HPDE6-E6E7 (cell line): Measurements from ENCODE around the gene ZNF891.
A peak's percentile ranks its signal among the peaks of the same experiment; 100 is the strongest.

Experiments
- DNase-seq: peaks from one replicate; pipeline ENCODE4 v3.0.0; 2011; ENCODE audit warnings: missing footprints; ENCODE audit errors: extremely low spot score

ZNF891 gene

GRCh38 chr12:133130038-133130807 is at the start of gene ZNF891, which contains the start of gene ZNF10:
Gene ZNF891 (minus strand): TSS chr12:133130274. CDS start chr12:133121918, 8,356 bp downstream.
Gene ZNF10 (plus strand): TSS chr12:133130627. CDS start chr12:133144493, 13,866 bp downstream.
- peak; percentile 71 for DNase-seq

- DNase-seq: no peak
These were observed 44.8 kb upstream of the ZNF891 start for GRCh38 chr12:133174901-133175300.

- no peak for DNase-seq
These were observed 42.4 kb upstream of the ZNF891 start for GRCh38 chr12:133172491-133172890.

GRCh38 chr12:133165776-133166175 is 35.7 kb upstream of the ZNF891 start:
- DNase-seq: peak; percentile 10

- DNase-seq: no peak
These were observed 26.1 kb upstream of the ZNF891 start for GRCh38 chr12:133156125-133156690.

GRCh38 chr12:133145981-133146380 is 15.9 kb upstream of the ZNF891 start:
- DNase-seq: no peak

GRCh38 chr12:133135747-133136146 is 5.7 kb upstream of the ZNF891 start:
- no peak for DNase-seq

- peak; percentile 3 for DNase-seq
These were observed 694 bp upstream of the ZNF891 start for GRCh38 chr12:133130808-133131128.

- peak; percentile 26 for DNase-seq
These were observed 571 bp downstream of the ZNF891 start for GRCh38 chr12:133129368-133130037.

- no peak for DNase-seq
These were observed 5.4 kb downstream of the ZNF891 start for GRCh38 chr12:133124674-133125073.

GRCh38 chr12:133120385-133121191 is 9.5 kb downstream of the ZNF891 start:
- DNase-seq: no peak

- DNase-seq: no peak
These were observed 21.9 kb downstream of the ZNF891 start for GRCh38 chr12:133108150-133108549.

- no peak for DNase-seq
These were observed 23.0 kb downstream of the ZNF891 start for GRCh38 chr12:133107121-133107520.

GRCh38 chr12:133106253-133106652 is 23.8 kb downstream of the ZNF891 start:
- no peak for DNase-seq

- DNase-seq: no peak
These were observed 24.5 kb downstream of the ZNF891 start for GRCh38 chr12:133105620-133106019.

- no peak for DNase-seq
These were observed 46.7 kb downstream of the ZNF891 start for GRCh38 chr12:133083345-133083744.

- DNase-seq: peak; percentile 4
These were observed 48.8 kb downstream of the ZNF891 start for GRCh38 chr12:133081159-133081780.

- peak; percentile 60 for DNase-seq
These were observed 49.5 kb downstream of the ZNF891 start, which contains the start of gene ZNF140 for GRCh38 chr12:133080368-133081158. Gene ZNF140 (plus strand): TSS chr12:133080923. CDS start chr12:133081321, 398 bp downstream.

- DNase-seq: peak; percentile 84
These were observed 50.1 kb downstream of the ZNF891 start for GRCh38 chr12:133080026-133080367.

GRCh38 chr12:133073836-133074235 is 56.2 kb downstream of the ZNF891 start:
- no peak for DNase-seq

- DNase-seq: no peak
These were observed 66.5 kb downstream of the ZNF891 start for GRCh38 chr12:133063556-133063955.
